ENCODE results near the gene CD14. TPM values are rescaled to one million over a fixed set of nuclear protein-coding genes. Genes with fewer than 3 reads are reported as not detected.
A peak's percentile ranks its signal among the peaks of the same experiment; 100 is the strongest.
"Not testable (repeated sequence)": the region's sequence is repeated elsewhere in the genome, so short reads cannot be mapped to it uniquely, and the experiment has no call there.

The CD14 gene
- total and polyA plus RNA-seq, 3 donors from 2014 or later = 23.7 to 41.1 (median 40.5) TPM

- WGBS, 2 donors = 68 to 72% methylated on average over 41 to 45 of the region's 45 CpGs
- Histone ChIP-seq H3K27me3 (no peaks in the 10 kb centered on the region), H3K4me1 (no peaks in the 10 kb centered on the region), H3K36me3 (ENCODE audit: low read depth, missing control alignments) (no peaks in the 10 kb centered on the region), H3K4me3 (peak within 1 kb of the TSS; percentile 38 to 39), H3K27ac (peak within 1 kb of the TSS in 1 of 2 donors; percentile 24), H3K9me3 (no peaks in the 10 kb centered on the region)
- TF ChIP-seq POLR2A (IDR thresholded peaks at IDR 0.05) (no peak), CTCF (IDR thresholded peaks at IDR 0.05) (no peak)
- intact Hi-C loops (cut with DNase I; ENCODE audit: low total_unique reads) = no loop called here
- peak; percentile 64 for DNase-seq
These were observed 40.4 kb upstream of the CD14 start, which contains the start of gene DND1 for GRCh38 chr5:140673187-140673976. DND1 (minus strand) TSS chr5:140673576; CDS start chr5:140673542, 34 bp downstream.

GRCh38 chr5:140672455-140673186 lies 39.6 kb upstream of the CD14 start:
- TF ChIP-seq CTCF (IDR thresholded peaks at IDR 0.05) (no peak), POLR2A (IDR thresholded peaks at IDR 0.05) (no peak)
- peak overlapping the region; percentile 38 to 39 for H3K4me3 ChIP-seq
- H3K27ac ChIP-seq = no peak overlapping the region
- whole genome bisulfite sequencing, 2 donors = 46 to 61% methylated on average over 15 to 70 of the region's 70 CpGs
- no peaks in the 10 kb centered on the region for H3K4me1 ChIP-seq
- H3K27me3 ChIP-seq = no peaks in the 10 kb centered on the region
- no peaks in the 10 kb centered on the region for H3K36me3 ChIP-seq (ENCODE audit: low read depth, missing control alignments)
- DNase-seq = peak; percentile 41
- intact Hi-C loops (cut with DNase I; ENCODE audit: low total_unique reads) = no loop called here
- H3K9me3 ChIP-seq = no peaks in the 10 kb centered on the region

- no peaks in the 10 kb centered on the region for H3K27me3 ChIP-seq
These were observed 38.6 kb upstream of the CD14 start for GRCh38 chr5:140671472-140672125.

GRCh38 chr5:140671035-140671434 lies 38.1 kb upstream of the CD14 start:
- DNase-seq; H3K4me1 ChIP-seq; H3K36me3 ChIP-seq (ENCODE audit: low read depth, missing control alignments); intact Hi-C loops (cut with DNase I; ENCODE audit: low total_unique reads); H3K4me3 ChIP-seq; H3K27me3 ChIP-seq; H3K27ac ChIP-seq; H3K9me3 ChIP-seq: not testable (repeated sequence)
- WGBS, 2 donors = 88 to 90% methylated on average over 4 of the region's 4 CpGs

More at GRCh38 chr5:140671472-140672125, 38.6 kb upstream of the CD14 start:
- intact Hi-C loops (cut with DNase I; ENCODE audit: low total_unique reads) = no loop called here
- DNase-seq = no peak
- WGBS, 2 donors = 63 to 92% methylated on average over 1 to 5 of the region's 7 CpGs
- Histone ChIP-seq H3K4me3 (peak overlapping the region in 1 of 2 donors; percentile 38), H3K4me1 (no peaks in the 10 kb centered on the region), H3K27ac (no peak overlapping the region), H3K36me3 (ENCODE audit: low read depth, missing control alignments) (no peaks in the 10 kb centered on the region), H3K9me3 (no peaks in the 10 kb centered on the region)
- TF ChIP-seq CTCF (IDR thresholded peaks at IDR 0.05) (no peak), POLR2A (IDR thresholded peaks at IDR 0.05) (no peak)
